ENCODE results near the gene HLA-DMA. TPM values are rescaled to one million over a fixed set of nuclear protein-coding genes. Genes with fewer than 3 reads are reported as not detected.
A peak's percentile ranks its signal among the peaks of the same experiment; 100 is the strongest.

HLA-DMA gene
- total and polyA plus RNA-seq, 2 of the 13 experiments (the other 11 are each of a cell fraction or from before 2014, with no cell fraction given): 0.70 to 0.71 TPM

DNA sequence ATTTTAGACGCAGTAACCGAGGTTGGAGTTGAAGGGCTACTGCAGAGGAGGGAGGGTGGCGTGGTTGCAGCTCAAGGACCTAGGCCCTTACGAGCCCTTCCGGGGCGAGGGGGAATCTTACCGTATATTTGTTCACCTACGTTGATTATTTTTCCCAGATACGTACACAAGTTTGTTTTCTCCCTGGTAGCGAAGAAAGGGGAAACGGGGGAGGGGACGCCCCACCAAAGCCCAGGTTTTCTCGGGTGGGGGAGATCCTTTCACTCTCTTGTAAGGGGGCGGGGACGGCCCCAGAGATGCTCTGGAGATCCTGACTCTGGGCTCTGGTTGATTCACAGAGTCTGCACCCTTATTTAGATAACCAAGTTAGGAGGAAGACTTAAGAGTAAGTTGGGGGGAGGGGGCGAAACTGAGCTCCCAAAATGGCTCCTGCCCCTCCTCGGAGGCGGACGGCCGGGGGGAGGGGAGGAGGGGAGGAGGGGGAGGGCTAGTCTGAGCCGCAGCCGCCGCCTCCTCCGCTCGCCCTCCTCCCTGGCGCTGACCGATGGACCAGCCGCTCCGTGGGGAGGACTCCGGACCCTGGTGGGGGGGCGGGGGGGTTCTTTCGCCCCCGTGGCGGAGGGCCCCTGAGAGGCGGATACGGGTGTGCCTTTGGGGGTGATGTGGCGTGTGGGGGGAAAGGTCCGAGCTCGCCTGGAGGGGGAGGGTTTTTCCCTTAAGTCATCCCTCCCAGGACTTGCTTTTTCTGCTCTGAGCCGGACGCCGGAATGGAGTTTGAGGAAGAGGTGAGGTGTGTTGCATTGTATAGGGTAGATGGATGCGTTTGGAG lies 17.7 kb upstream of the HLA-DMA start (continued):
- TF ChIP-seq, protein P1, sequence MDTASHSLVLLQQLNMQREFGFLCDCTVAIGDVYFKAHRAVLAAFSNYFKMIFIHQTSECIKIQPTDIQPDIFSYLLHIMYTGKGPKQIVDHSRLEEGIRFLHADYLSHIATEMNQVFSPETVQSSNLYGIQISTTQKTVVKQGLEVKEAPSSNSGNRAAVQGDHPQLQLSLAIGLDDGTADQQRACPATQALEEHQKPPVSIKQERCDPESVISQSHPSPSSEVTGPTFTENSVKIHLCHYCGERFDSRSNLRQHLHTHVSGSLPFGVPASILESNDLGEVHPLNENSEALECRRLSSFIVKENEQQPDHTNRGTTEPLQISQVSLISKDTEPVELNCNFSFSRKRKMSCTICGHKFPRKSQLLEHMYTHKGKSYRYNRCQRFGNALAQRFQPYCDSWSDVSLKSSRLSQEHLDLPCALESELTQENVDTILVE (CRISPR knock-in tag; IDR thresholded peaks at IDR 0.05): 0 out of 2 replicates have a peak, but pooled peaks have one; percentile 14
- TF ChIP-seq CENPT (CRISPR knock-in tag; IDR thresholded peaks at IDR 0.05; ENCODE audit: low read depth) (no peak), SIN3B (IDR thresholded peaks at IDR 0.05; ENCODE audit: low read length) (no peak), DNMT3B (CRISPR knock-in tag; conservative IDR thresholded peaks at IDR 0.05) (peak; percentile 88; the same call in 1 of the 2 replicates), ZNF317 (CRISPR knock-in tag; IDR thresholded peaks at IDR 0.05) (peak; percentile 0; the same call in 1 of the 2 replicates), TGIF2 (CRISPR knock-in tag; IDR thresholded peaks at IDR 0.05) (no peak; the same call in 1 of the 2 replicates), ZNF383 (CRISPR knock-in tag; IDR thresholded peaks at IDR 0.05; ENCODE audit: borderline replicate concordance) (no peak), ZNF644 (CRISPR knock-in tag; IDR thresholded peaks at IDR 0.05; ENCODE audit: low read depth) (no peak), NPAS2 (CRISPR knock-in tag; IDR thresholded peaks at IDR 0.05; ENCODE audit: borderline replicate concordance) (no peak), KDM6A (CRISPR knock-in tag; IDR thresholded peaks at IDR 0.05; ENCODE audit: low read depth) (0 out of 2 replicates have a peak, but pooled peaks have one; percentile 20), KLF12 (CRISPR knock-in tag; IDR thresholded peaks at IDR 0.05; ENCODE audit: borderline replicate concordance) (0 out of 2 replicates have a peak, but pooled peaks have one; percentile 10), ZC3H13 (CRISPR knock-in tag; IDR thresholded peaks at IDR 0.05) (no peak), ZNF256 (CRISPR knock-in tag; conservative IDR thresholded peaks at IDR 0.05) (no peak), KAT7 (CRISPR knock-in tag; IDR thresholded peaks at IDR 0.05; ENCODE audit: borderline replicate concordance) (peak; percentile 47; the same call in 1 of the 2 replicates), NFRKB (IDR thresholded peaks at IDR 0.05) (peak; percentile 60)
- TF ChIP-seq, protein P2, sequence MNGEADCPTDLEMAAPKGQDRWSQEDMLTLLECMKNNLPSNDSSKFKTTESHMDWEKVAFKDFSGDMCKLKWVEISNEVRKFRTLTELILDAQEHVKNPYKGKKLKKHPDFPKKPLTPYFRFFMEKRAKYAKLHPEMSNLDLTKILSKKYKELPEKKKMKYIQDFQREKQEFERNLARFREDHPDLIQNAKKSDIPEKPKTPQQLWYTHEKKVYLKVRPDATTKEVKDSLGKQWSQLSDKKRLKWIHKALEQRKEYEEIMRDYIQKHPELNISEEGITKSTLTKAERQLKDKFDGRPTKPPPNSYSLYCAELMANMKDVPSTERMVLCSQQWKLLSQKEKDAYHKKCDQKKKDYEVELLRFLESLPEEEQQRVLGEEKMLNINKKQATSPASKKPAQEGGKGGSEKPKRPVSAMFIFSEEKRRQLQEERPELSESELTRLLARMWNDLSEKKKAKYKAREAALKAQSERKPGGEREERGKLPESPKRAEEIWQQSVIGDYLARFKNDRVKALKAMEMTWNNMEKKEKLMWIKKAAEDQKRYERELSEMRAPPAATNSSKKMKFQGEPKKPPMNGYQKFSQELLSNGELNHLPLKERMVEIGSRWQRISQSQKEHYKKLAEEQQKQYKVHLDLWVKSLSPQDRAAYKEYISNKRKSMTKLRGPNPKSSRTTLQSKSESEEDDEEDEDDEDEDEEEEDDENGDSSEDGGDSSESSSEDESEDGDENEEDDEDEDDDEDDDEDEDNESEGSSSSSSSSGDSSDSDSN (CRISPR knock-in tag; IDR thresholded peaks at IDR 0.05): no peak; the same call in 1 of the 2 replicates
- TF ChIP-seq, protein P3, sequence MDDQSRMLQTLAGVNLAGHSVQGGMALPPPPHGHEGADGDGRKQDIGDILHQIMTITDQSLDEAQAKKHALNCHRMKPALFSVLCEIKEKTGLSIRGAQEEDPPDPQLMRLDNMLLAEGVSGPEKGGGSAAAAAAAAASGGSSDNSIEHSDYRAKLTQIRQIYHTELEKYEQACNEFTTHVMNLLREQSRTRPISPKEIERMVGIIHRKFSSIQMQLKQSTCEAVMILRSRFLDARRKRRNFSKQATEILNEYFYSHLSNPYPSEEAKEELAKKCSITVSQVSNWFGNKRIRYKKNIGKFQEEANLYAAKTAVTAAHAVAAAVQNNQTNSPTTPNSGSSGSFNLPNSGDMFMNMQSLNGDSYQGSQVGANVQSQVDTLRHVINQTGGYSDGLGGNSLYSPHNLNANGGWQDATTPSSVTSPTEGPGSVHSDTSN (CRISPR knock-in tag; IDR thresholded peaks at IDR 0.05; ENCODE audit: borderline replicate concordance): no peak
